Measurements from ENCODE around the gene LRRC3. TPM values are rescaled to one million over a fixed set of nuclear protein-coding genes. Genes with fewer than 3 reads are reported as not detected.
A peak's percentile ranks its signal among the peaks of the same experiment; 100 is the strongest.

The LRRC3 gene, protein sequence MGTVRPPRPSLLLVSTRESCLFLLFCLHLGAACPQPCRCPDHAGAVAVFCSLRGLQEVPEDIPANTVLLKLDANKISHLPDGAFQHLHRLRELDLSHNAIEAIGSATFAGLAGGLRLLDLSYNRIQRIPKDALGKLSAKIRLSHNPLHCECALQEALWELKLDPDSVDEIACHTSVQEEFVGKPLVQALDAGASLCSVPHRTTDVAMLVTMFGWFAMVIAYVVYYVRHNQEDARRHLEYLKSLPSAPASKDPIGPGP
- 0.10 and 0.14 TPM in 2 replicates for polyA plus RNA-seq (2011; rRNA removed)
- 0.13 and 0.14 TPM in 2 replicates for polyA minus RNA-seq (2011; rRNA and poly(A)+ RNA removed)

DNA sequence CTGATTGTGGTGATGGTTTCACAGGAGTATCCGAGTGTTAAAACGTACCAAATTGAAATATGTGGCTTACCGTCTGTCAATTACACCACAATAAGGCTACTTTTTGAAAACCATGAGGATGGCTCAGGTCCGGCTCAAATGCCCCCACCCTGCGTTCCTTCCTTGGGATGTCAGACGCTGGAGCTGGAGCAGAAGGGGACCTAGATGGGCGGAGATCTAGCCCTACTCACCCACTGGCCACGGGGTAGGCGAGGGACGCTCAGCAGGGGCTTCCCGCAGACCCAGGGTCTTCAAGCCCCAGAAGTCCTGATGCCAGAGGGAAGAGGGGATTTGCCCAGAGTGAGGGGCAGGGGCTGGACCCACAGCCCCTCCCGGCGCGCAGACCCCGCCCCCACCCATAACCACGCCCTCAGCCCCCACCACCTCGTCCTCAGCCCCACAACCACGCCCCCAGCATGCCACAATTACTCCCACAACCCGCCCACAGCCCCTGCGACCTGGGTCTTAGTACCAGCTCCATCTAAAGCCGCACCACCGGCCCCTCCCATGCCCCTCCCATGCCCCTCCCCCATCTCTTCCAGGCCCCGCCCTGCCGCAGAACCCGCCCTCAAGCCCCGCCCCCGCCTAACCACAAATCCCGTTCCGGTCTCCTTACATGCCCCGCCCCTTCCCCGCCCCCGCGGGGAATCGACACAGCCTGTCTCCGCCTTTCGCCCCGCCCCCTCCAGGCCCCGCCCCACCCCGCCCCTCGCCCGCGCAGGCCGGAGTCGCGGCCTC lies at the start of gene LRRC3:
LRRC3 (plus strand) TSS at position 764 of the 777 bp plus-strand sequence. CDS start 1,135 bp downstream, outside the sequence.
- H3K4me3 ChIP-seq (ENCODE audit: low read depth, low read length) = peak within 1 kb of the TSS; percentile 22; the same call in 1 of the 2 replicates
- TF ChIP-seq, protein P1, sequence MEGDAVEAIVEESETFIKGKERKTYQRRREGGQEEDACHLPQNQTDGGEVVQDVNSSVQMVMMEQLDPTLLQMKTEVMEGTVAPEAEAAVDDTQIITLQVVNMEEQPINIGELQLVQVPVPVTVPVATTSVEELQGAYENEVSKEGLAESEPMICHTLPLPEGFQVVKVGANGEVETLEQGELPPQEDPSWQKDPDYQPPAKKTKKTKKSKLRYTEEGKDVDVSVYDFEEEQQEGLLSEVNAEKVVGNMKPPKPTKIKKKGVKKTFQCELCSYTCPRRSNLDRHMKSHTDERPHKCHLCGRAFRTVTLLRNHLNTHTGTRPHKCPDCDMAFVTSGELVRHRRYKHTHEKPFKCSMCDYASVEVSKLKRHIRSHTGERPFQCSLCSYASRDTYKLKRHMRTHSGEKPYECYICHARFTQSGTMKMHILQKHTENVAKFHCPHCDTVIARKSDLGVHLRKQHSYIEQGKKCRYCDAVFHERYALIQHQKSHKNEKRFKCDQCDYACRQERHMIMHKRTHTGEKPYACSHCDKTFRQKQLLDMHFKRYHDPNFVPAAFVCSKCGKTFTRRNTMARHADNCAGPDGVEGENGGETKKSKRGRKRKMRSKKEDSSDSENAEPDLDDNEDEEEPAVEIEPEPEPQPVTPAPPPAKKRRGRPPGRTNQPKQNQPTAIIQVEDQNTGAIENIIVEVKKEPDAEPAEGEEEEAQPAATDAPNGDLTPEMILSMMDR (IDR thresholded peaks at IDR 0.05; ENCODE audit: low read depth, low read length) = no peak
- ChIA-PET CTCF (no interaction called here), POLR2A (interaction anchor here (0.9 kb wide), 1 partner anchor 98 kb away, joined by 6 read pairs; no protein-coding TSS in a partner anchor)
- H3K27me3 ChIP-seq (ENCODE audit: control insufficient read depth, insufficient read depth, low read length) = no peaks in the 10 kb centered on the region
- H3K9me3 ChIP-seq (ENCODE audit: control insufficient read depth, insufficient read depth, low read length) = peaks cover 8% of the 10 kb centered on the region
- no peak for DNase-seq (ENCODE audit: low read depth, low spot score)
- H3K27ac ChIP-seq (ENCODE audit: low read depth, low read length) = no peak within 1 kb of the TSS

DNA sequence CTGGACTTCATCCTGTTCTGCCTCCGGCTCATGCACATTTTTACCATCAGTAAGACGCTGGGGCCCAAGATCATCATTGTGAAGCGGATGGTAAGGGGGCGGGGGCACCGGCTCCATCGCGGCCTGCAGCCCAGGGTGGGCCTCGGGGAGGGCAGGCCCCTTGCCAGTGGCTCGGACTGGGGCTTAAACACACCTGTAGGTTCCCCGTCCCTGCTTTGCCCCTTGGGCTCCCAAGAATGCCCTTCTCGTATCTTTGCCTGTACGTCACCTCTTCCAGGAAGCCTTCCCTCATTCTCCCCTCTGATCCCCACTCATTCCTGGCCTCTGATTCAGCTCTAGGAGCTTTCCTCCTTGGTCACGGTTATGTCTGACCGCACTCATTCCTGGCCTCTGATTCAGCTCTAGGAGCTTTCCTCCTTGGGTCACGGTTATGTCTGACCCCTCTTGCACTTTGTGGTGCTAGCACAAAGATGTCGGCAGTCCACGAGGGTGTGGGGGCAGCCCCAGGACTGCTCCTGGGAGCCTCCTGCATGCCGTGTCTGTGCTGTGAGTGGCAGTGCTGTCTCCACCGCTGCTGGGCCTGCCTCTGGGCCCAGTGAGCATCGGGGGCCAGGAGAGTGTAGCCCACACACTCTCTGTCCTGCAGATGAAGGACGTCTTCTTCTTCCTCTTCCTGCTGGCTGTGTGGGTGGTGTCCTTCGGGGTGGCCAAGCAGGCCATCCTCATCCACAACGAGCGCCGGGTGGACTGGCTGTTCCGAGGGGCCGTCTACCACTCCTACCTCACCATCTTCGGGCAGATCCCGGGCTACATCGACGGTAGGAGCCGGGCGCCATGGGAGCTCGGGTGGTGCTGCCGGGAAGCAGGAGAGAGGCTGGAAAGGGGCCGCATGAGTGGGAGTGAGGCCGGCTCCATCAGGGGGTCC lies 49.1 kb upstream of the LRRC3 start:
- TF ChIP-seq, protein P1 (IDR thresholded peaks at IDR 0.05; ENCODE audit: low read depth, low read length) = no peak
- ChIA-PET CTCF (no interaction called here), POLR2A (no interaction called here)
- no peak overlapping the region for H3K4me3 ChIP-seq (ENCODE audit: low read depth, low read length)
- H3K27ac ChIP-seq (ENCODE audit: low read depth, low read length) = no peak overlapping the region
- DNase-seq (ENCODE audit: low read depth, low spot score) = no peak
- peaks cover 62% of the 10 kb centered on the region for H3K9me3 ChIP-seq (ENCODE audit: control insufficient read depth, insufficient read depth, low read length)
- H3K27me3 ChIP-seq (ENCODE audit: control insufficient read depth, insufficient read depth, low read length) = no peaks in the 10 kb centered on the region

DNA sequence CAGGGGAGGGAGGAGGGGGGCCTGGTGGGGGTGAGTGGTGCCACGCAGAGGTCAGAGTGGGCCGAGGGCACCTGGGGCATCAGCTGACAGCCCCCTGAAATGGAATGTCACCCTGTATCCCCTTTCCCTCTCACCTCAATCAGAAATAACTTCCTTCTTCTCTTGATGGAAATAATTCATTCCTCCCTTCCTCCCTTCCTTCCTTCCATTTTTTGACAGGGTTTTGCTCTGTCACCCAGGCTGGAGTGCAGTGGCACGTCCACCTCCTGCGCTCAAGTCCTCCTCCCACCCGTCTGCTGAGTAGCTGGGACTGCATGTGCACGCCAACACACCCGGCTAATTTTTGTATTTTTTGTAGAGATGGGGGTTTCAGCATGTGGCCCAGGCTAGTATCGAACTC lies 48.4 kb upstream of the LRRC3 start:
- H3K4me3 ChIP-seq (ENCODE audit: low read depth, low read length) = no peak overlapping the region
- CTCF ChIA-PET = no interaction called here
- no peak for DNase-seq (ENCODE audit: low read depth, low spot score)
- TF ChIP-seq, protein P1 (IDR thresholded peaks at IDR 0.05; ENCODE audit: low read depth, low read length) = no peak
- POLR2A ChIA-PET = no interaction called here
- no peaks in the 10 kb centered on the region for H3K27me3 ChIP-seq (ENCODE audit: control insufficient read depth, insufficient read depth, low read length)
- no peak overlapping the region for H3K27ac ChIP-seq (ENCODE audit: low read depth, low read length)
- H3K9me3 ChIP-seq (ENCODE audit: control insufficient read depth, insufficient read depth, low read length) = peaks cover 54% of the 10 kb centered on the region

DNA sequence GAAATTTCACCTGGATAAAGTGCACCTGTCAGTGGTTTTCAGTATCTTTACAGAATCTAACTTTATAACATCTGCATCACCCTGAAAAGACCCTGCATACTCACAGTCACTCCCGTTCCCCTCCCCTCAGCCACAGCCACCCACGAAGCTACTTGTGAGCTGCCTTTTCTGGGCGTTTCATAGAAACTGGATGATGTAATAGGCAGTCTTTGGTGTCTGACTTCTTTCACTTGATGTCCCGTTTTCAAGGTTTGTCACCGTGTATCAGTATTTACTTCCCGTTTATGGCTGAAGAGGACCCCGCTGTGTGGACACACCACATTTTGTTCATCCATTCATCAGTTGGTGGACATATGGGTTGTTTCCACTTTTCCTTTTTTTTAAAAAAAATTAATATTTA lies 47.8 kb upstream of the LRRC3 start:
- peaks cover 49% of the 10 kb centered on the region for H3K9me3 ChIP-seq (ENCODE audit: control insufficient read depth, insufficient read depth, low read length)
- H3K4me3 ChIP-seq (ENCODE audit: low read depth, low read length) = no peak overlapping the region
- TF ChIP-seq, protein P1 (IDR thresholded peaks at IDR 0.05; ENCODE audit: low read depth, low read length) = no peak
- no peaks in the 10 kb centered on the region for H3K27me3 ChIP-seq (ENCODE audit: control insufficient read depth, insufficient read depth, low read length)
- ChIA-PET POLR2A (no interaction called here), CTCF (no interaction called here)
- DNase-seq (ENCODE audit: low read depth, low spot score) = no peak
- no peak overlapping the region for H3K27ac ChIP-seq (ENCODE audit: low read depth, low read length)

All from AG04450 (cell line).